ENCODE data around the gene MT1E.
"Not testable (repeated sequence)": the region's sequence is repeated elsewhere in the genome, so short reads cannot be mapped to it uniquely, and the experiment has no call there.

Gene MT1E

DNA sequence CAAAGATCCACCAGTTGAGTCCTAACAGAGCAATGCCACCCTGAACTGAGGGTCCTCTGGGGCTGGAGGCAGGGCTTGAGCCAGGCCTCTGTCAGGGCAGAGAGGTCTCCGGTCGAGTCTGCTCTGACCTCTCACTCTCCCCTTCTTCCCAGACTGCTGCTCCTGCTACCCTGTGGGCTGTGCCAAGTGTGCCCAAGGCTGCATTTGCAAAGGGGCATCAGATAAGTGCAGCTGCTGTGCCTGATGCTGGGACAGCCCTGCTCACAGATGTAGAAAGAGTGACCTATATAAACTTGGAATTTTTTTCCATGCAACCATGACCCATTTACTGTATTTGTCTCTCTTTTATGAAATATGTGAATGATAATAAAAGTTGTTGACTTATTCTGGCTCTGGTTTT, 23.7 kb downstream of the MT1E start:
- DNase-seq, result no peak

DNA sequence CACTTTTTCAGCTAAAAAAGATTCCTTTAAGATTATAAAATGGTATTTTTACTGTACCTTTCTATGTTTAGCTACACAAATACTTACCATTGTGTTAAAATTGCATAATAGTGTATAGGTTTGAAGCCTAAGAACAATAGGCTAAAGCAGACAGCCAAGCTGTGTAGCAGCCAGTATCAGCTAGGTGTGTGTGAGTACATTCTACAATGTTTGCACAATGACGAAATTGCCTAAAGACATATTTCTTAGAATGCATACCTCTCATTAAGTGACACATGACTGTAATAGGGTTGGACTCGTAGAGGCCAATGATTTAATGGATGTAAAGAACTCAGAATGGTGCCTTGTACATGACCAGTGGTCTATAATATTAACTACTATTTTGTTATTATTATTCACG, 24.2 kb downstream of the MT1E start:
- DNase-seq, result no peak

DNA sequence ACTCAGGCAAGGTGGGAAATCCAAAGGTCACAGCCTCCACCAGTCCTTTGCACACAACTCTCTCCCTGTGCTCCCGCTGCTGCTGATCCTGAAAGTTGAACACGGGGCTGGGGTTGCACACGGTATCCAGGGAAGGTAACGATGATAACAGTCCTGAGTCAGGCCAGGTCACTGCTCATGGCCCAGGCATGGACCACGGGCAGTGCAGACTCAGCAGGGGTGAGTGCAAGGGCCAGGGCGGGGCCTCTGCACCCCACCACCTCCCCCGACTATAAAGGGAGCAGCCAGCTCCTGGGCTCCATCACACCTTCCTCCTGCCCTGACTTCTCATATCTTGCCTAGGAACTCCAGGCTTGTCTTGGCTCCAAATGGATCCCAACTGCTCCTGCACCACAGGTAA, 26.0 kb downstream of the MT1E start, which contains the start of gene MT1B:
Gene MT1B (plus strand): TSS at position 301 of the 400 bp plus-strand sequence. CDS start 68 bp downstream, at position 369.
- DNase-seq, result no peak

DNA sequence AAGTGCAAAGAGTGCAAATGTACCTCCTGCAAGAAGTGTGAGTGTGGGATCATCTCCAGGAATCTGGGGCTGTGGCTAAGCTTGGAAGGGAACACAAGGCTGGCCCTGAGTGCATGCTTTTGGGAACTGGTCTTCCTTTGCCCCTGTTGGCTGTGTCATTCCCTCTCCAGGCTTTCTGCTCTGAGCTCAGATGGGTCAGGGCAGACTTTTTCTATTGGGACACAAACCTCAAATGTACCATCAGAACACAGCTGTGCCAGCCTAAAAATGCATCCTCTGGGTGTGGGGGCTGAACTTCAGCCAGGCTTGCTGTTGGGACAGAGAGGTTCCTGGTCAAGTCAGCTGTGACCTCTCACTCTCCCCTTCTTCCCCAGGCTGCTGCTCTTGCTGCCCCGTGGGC, 27.0 kb downstream of the MT1E start:
- DNase-seq, result no peak

DNA sequence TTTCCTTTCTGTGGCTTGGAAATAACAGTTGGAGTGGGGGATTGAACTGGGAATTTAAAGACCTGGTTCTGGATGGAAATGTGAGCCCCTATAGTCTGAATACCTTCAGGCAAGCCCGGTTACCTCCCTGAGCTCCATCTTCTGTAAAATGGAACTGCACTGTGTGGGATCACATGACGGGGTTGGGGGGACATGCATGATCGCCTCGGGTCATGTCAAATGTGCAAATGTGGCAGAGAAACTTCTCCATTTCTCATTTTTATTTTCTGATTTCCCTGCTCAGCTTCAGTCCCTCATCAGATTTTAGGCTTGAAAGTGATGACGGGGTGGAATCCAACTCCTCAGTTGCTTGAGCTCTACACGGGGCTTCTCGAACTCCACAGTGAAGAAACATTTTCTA, 27.6 kb downstream of the MT1E start:
- no peak for DNase-seq

DNA sequence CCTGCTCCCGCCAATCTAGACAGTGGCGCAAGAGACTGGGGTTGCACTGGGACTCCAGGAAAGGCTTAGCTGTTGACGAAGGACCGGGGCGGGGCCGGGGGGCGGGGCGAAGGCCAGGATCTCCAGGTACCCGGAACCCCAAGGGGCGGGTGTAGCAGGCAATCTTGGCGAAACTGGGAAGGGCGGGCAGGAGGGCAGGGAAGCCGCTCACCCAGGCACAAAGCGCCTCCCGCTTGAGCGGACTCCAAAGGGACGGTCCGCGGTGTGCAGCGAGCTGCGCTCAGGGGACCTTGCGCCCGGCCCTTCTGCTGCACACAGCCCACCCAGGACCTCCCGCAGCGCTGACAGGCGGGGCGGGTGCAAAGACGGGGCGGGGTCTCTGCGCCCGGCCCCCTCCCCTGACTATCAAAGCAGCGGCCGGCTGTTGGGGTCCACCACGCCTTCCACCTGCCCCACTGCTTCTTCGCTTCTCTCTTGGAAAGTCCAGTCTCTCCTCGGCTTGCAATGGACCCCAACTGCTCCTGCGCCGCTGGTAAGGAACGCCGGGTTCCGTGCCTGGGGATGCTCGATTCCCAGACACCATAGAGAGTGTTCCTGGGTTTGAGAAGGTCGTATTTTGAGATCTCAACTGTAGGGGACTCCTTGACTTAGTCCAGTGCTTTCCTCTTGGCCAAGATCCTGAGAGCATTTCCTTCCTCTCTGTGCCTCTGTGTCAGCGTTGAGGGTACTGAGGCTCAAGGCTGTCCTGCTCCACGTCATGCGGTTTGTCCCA, 32.2 kb downstream of the MT1E start, which contains the start of gene MT1F:
Gene MT1F (plus strand): TSS at position 405 of the 772 bp plus-strand sequence. CDS start 100 bp downstream, at position 505.
- no peak for DNase-seq

DNA sequence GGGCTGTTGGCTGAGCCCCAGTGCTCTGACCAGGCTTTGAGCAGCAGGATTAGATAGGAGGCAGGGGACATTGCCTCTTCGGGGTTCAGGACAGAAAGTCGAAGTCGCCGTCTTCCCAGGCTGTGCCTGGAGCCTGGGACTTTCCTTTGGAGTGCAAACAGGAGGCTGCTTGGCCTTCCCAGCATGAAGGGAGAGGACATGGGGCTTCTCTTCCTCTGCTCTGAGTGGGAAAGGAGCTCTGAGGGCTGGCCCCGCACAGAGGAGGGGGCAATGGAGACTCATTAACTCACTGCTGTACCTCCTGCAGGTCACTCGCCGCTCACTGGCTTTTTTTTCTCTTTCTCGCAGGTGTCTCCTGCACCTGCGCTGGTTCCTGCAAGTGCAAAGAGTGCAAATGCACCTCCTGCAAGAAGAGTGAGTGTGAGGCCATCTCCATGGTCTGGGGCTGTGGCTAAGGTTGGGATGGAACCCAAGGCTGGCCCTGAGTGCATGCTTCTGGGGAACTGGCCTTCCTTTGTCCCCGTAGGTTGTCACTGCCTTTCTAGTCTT, 32.8 kb downstream of the MT1E start:
- no peak for DNase-seq

DNA sequence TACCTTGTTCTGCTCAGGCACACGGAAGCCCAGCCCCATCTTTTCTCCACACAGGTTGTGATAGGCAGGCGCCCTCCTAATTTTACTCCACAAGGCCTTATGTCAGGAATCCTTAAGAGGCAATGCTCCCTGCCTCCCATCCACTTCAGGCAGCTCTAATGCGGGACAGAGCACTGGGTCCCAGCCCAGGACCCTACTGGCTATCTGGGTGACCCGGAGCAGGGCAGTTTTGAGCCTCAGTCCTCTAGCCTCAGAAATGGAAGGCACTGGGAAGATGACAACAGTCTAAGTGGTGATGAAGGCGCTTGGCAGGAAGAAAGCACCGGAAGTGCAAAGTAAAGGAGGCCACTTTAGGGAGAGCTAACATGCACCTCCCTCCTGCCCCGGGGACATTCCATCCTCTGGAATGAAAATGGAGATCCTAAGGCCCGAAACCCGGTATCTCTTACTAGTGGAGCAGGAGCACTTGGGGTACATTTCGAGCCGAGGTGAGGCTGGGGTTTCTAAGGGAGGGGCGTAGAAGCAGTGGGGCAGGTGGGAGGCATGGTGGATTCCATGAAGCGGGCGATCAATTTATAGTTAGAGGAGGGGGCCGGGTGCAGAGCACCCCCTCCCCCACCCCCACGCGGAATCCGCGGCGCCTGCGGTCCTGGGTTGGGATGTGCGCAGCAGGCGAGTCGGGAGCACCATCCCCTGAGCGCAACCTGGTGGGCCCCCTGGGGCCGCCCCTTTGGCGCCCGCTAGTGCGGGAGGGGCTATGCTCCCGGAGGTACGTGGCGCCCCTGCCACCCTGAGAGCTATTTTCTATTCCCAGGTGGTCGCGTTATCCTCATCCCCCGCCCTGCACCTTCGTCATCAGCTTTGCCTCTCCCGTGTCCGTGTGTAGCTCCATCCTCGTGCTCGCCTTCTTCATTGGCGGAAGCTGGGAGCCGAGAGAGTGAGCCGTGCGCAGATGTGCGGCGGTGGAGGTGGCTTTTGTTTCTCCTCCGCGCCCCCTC, 37.1 kb downstream of the MT1E start:
- DNase-seq, result no peak

DNA sequence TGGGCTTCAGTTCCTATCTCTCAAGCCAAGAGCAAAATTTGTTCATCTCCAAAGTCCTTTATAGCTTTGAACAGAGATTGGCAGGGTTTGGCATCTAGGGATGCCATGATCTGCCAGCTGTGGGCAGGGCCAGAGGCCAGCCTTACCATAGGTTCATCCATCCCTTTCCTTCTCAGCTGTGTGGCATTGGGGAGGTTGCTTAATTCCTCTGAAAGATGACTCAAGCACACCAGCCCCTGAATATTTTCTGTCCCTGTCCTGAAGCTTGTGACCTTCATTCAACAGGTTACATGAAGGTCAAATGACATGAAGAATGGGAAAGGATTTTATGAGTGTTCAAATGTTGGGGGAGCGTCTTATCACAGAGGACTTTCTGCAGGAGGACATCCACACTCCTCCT, 38.9 kb downstream of the MT1E start:
- DNase-seq, result no peak

DNA sequence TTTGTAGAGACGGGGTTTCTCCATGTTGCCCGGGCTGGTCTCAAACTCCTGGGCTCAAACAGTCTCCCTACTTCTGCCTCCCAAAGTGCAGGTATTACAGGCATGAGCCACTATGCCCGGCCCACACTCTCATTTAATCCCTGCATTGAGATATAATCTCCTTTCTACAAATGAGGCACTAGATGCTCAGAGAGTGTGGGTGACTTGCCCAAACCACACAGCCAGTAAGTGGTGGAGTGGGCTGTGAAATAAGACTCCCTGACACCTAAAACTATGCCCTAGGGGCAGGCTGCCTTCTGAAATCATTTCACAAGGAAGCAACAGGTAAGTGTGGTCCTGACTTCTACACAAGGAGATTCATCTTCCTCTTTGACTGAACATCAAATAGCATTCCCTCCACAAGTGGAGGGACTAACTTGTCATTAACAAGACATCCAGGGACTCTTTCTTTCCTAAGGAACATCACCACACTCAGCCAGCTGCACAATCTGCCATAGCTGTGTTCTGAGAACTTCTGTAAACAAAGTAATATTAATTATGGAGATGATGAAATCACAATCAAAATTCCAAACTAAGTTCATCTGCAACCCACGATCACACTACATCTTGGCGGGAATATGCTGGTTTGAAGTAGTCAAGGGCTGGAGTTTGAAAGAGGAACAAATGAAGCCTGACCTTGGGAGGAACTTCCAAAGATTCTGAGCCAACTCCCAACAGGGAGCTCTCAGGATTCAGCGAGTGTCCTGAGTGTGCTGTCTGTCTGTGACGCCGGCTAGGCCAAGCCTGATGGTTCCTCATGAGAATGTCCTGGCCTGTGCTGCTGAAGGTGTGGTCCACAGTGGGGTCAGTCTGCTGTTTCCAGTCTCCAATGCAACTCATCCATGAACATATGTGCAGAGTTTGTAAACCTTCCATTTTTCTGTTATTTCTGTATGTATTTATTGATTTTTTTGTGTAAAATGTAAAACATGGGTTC, 40.0 kb downstream of the MT1E start:
- not testable (repeated sequence) for DNase-seq

DNA sequence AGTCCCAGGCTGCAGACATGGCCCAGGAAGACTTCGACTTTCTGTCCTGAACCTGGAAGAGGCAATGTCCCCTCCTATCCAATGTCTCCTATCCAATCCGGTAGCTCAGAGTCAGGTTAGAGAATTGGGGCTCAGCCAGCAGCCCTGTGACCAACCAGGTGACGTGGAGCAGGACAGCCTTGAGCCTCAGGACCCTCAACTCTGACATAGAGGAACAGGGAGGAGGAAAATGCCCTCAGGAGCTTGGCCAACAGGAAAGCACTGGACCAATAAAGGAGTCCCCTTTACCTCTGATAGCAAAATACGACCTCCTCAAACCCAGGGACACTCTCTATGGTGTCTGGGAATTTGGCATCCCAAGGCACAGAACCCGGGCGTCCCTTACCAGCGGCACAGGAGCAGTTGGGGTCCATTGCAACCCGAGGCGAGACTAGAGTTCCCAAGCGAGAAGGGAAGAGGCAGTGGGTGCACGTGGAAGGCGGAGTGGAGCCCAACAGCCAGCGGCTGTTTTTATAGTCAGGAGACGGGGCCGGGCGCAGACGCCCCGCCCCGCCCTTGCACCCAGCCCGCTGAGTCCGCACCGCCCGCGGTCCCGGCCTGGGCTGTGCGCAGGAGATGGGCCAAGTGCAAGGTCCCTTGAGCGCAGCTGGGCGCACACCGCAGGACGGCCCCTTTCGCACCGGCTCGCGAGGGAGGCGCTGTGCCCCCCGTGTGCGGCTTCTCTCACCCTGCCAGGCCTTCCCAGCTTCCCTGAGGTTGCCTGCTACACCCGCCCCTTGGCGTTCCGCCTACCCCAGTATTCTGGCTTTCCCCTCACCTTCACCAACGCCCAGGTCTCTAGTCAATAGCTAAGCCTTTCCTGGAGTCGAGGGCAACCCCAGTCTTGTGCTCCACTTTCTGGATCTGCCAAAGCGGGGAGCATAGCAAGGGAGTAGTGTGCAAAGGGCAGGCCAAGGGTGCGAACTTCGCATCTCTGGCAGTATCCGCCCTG, 42.3 kb downstream of the MT1E start, which contains the start of gene MT1G:
Gene MT1G (minus strand): TSS at position 485 of the 991 bp plus-strand sequence. CDS start 72 bp downstream, at position 413.
- DNase-seq, result no peak

DNA sequence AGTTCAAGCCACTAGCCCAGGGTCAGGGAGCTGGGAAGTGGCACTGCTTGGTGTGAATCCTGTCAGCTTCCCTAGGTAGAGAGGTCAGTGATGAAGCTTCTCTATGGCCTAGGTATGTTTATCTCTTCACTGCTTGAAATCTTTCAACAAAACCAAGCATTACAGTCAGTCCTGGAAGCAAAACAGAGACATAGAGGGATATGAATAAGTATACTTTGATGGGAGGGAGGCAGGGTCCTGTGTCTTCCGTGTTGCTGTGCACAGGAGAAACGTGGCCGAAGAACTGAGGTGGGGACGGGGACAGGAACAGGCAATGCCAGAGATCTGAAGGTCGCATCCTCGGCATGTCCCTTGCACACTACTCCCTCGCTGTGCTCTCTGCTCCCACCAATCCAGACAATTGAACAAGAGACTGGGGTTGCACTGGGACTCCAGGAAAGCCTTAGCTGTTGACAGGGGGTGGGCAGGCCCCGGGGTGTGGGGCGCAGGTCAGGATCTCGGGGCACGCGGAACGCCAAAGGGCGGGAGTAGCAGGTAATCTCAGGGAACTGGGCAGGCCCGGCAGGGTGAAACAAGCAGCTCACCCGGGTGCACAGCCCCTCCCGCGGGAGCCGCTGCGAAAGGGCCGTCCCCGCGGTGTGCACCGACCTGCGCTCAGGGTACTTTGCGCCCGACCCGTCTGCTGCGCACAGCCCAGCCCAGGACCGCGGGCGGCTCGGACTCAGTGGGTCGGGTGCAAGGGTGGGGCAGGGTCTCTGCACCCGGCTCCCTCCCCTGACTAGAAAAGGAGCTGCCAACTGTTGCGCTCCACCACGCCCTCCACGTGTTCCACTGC, 43.6 kb downstream of the MT1E start, which contains the start of gene MT1H:
Gene MT1H (plus strand): TSS at position 810 of the 835 bp plus-strand sequence. CDS start 71 bp downstream, outside the sequence.
- DNase-seq, result no peak

DNA sequence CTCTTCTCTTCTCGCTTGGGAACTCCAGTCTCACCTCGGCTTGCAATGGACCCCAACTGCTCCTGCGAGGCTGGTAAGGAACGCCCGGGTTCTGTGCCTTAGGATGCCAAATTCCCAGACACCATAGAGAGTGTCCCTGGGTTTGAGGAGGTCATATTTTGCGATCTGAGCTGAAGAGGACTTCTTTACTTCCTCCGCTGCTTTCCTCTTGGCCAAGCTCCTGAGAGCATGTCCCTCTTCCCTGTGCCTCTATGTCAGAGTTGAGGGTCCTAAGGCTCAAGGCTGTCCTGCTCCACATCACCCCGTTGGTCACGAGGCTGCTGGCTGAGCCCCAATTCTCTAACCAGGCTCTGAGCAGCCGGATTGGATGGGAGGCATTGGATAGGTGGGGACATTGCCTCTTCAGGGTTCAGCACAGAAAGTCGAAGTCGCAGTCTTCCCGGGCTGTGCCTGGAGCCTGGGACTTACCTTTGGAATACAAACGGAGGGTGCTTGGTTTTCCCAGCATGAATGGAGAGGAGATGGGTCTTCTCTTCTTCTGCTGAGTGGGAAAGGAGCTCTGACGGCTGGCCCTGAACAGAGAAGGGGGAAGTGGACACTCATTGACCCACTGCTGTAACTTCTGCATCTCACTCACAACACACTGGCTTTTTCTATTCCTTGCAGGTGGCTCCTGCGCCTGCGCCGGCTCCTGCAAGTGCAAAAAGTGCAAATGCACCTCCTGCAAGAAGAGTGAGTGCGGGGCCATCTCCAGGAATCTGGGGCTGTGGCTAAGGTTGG, 44.4 kb downstream of the MT1E start:
- no peak for DNase-seq

DNA sequence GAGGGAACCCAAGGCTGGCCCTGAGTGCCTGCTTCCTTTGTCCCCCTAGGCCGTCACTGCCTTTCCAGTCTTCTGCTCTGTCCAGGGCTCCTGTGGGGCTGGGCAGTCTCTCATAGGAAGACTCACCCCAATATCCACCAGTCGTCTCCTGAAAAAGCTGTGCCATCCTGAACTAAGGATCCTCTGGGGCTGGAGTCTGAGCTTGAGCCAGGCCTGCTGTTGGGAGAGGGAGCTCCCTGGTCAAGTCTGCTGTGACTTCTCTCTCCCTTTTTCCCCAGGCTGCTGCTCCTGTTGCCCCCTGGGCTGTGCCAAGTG, 45.0 kb downstream of the MT1E start:
- DNase-seq, result no peak

DNA sequence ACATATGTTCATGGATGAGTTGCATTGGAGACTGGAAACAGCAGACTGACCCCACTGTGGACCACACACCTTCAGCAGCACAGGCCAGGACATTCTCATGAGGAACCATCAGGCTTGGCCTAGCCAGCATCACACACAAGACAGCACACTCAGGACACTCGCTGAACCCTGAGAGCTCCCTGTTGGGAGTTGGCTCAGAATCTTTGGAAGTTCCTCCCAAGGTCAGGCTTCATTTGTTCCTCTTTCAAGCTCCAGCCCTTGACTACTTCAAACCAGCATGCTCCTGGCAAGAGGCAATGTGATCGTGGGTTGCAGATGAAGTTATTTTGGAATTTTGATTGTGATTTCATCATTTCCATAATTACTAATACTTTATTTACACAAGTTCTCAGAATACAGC, 46.1 kb downstream of the MT1E start:
- not testable (repeated sequence) for DNase-seq

DNA sequence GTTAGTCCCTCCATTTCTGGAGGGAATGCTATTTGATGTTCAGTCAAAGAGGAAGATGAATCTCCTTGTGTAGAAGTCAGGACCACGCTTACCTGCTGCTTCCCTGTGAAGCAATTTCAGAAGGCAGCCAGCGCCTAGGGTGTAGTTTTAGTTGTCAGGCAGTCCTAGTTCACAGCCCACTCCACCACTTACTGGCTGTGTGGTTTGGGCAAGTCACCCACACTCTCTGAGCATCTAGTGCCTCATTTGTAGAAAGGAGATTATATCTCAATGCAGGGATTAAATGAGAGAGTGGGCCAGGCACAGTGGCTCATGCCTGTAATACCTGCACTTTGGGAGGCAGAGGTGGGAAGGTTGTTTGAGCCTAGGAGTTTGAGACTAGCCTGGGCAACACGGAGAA, 46.6 kb downstream of the MT1E start:
- not testable (repeated sequence) for DNase-seq

DNA sequence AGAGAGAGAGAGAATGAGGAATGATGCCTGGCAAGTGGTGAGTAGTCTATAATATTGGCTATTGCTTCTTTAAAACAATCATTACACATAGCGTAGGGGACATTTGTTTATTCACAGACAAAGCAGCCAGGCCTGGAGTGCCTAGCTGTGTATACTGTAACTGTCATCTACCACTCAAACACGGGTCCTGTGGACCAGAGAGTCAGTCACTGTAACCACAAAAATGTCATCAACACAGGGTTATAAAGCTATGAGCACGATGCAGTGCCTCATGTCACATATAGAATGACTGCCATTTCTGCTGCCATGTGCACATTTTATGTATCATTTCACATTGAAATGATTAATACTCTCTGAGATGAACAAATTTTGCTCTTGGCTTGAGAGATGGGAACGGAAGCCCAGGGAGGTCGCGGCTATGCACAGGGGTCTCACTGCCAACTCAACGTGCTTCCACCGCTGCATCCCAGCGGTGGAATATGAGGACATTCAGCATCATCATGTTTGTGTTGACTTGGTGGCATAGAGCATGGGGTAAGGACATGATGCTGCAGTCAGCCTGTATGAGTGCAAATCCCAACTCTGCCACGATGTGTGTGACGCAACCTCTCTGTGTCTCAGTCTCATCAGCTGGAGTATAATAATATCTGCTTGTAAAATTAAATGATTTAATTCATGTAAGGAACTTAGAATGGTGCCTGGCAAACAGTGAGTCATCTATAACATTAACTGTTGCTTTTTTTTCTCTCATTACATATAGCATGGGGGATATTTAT, 47.4 kb downstream of the MT1E start:
- no peak for DNase-seq

DNA sequence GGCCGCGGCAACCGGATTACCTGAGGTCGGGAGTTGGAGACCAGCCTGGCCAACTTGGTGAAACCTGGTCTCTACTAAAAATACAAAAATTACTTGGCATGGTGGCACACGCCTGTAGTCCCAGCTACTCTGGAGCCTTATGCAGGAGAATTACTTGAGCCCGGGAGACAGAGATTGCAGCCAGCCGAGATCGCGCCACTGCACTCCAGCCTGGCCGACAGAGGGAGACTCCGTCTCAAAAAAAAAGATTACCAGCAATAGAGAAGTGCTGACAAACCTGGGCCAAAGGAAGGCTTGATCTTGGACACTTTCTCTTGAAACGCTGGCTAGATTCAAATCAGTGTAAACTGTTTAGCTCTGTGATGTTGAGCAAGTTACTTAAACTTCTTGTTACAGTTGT, 48.3 kb downstream of the MT1E start:
- DNase-seq, result no peak

All from T1000 (cell line).